Activated CD8-positive, alpha-beta memory T cell treated with anti-CD3 and anti-CD28 coated beads, Interleukin-2, amount 50 U/mL, for 4 hours (primary cell): Measurements from ENCODE around the gene WIF1.

Experiments used
- DNase-seq: peaks from one replicate; pipeline ENCODE4 v3.0.0-alpha.2; 2020

The WIF1 gene

GRCh38 chr12:65121956-65122469 is 908 bp upstream of the WIF1 start:
- no peak for DNase-seq

GRCh38 chr12:65119063-65119462 is 2.0 kb downstream of the WIF1 start:
- no peak for DNase-seq

- no peak for DNase-seq
These were observed 7.5 kb downstream of the WIF1 start for GRCh38 chr12:65113621-65114035.

- DNase-seq, result no peak
These were observed 14.2 kb downstream of the WIF1 start for GRCh38 chr12:65106948-65107347.

- DNase-seq, result no peak
These were observed 21.0 kb downstream of the WIF1 start for GRCh38 chr12:65100140-65100539.

- no peak for DNase-seq
These were observed 21.9 kb downstream of the WIF1 start for GRCh38 chr12:65099182-65099581.

- no peak for DNase-seq
These were observed 22.7 kb downstream of the WIF1 start for GRCh38 chr12:65098364-65098763.

GRCh38 chr12:65094722-65095121 is 26.4 kb downstream of the WIF1 start:
- no peak for DNase-seq

GRCh38 chr12:65093606-65094005 is 27.5 kb downstream of the WIF1 start:
- no peak for DNase-seq

GRCh38 chr12:65090461-65090860 is 30.6 kb downstream of the WIF1 start:
- DNase-seq, result no peak

GRCh38 chr12:65086236-65086635 is 34.9 kb downstream of the WIF1 start:
- DNase-seq, result no peak

- DNase-seq, result no peak
These were observed 36.5 kb downstream of the WIF1 start for GRCh38 chr12:65084579-65084978.

- DNase-seq, result no peak
These were observed 37.5 kb downstream of the WIF1 start for GRCh38 chr12:65083581-65083980.

GRCh38 chr12:65082406-65082805 is 38.7 kb downstream of the WIF1 start:
- no peak for DNase-seq

GRCh38 chr12:65081496-65081895 is 39.6 kb downstream of the WIF1 start:
- no peak for DNase-seq

GRCh38 chr12:65074932-65075331 is 46.2 kb downstream of the WIF1 start:
- no peak for DNase-seq

GRCh38 chr12:65069336-65069735 is 51.8 kb downstream of the WIF1 start:
- DNase-seq, result no peak

GRCh38 chr12:65067383-65067782 is 53.7 kb downstream of the WIF1 start:
- DNase-seq, result no peak

- DNase-seq, result no peak
These were observed 65.2 kb downstream of the WIF1 start for GRCh38 chr12:65055859-65056258.

- DNase-seq, result no peak
These were observed 69.9 kb downstream of the WIF1 start for GRCh38 chr12:65051218-65051617.

GRCh38 chr12:65045269-65045668 is 75.8 kb downstream of the WIF1 start:
- no peak for DNase-seq

- no peak for DNase-seq
These were observed 81.8 kb downstream of the WIF1 start for GRCh38 chr12:65039301-65039700.

- no peak for DNase-seq
These were observed 96.0 kb downstream of the WIF1 start for GRCh38 chr12:65025136-65025535.

GRCh38 chr12:65023485-65023884 is 97.6 kb downstream of the WIF1 start:
- DNase-seq, result no peak

GRCh38 chr12:65022960-65023359 is 98.1 kb downstream of the WIF1 start:
- no peak for DNase-seq

GRCh38 chr12:65022421-65022820 is 98.7 kb downstream of the WIF1 start:
- DNase-seq, result no peak
